ENCODE measurements around the gene UTF1. TPM values are rescaled to one million over a fixed set of nuclear protein-coding genes. Genes with fewer than 3 reads are reported as not detected.

Gene UTF1
- total and polyA plus RNA-seq, 8 donors, result not detected

GRCh38 chr10:133277277-133277992 is 47.4 kb downstream of the UTF1 start:
- 78 to 85% methylated on average over 25 of the region's 25 CpGs for WGBS, 2 donors
- Histone ChIP-seq H3K9me3 (no peaks in the 10 kb centered on the region), H3K27me3 (no peaks in the 10 kb centered on the region), H3K27ac (peak overlapping the region in 3 of 4 donors; percentile 54 to 86 (median 83)), H3K36me3 (peaks cover 0 to 13% (median 6%) of the 10 kb centered on the region in 3 donors), H3K4me3 (no peak overlapping the region), H3K4me1 (peaks cover 13 to 20% (median 18%) of the 10 kb centered on the region in 3 donors)
- no peak for TF ChIP-seq CTCF (IDR thresholded peaks at IDR 0.05)
- FAIRE-seq, result no peak
- DNase-seq, result peak in 1 of 6 donors; percentile 81
- intact Hi-C loops (cut with DNase I), result no loop called here
- no peak for ATAC-seq

- peak overlapping the region; percentile 0 to 86 (median 68) for H3K27ac ChIP-seq
- H3K9me3 ChIP-seq, result no peaks in the 10 kb centered on the region
- intact Hi-C loops (cut with DNase I), result no loop called here
- ATAC-seq (peak; percentile 9 to 56 (median 26)), FAIRE-seq (no peak), DNase-seq (peak in 1 of 6 donors; percentile 56)
- H3K36me3 ChIP-seq, result peaks cover 0 to 19% (median 12%) of the 10 kb centered on the region in 3 donors
- no peak for TF ChIP-seq CTCF (IDR thresholded peaks at IDR 0.05)
- 33 to 38% methylated on average over 12 of the region's 12 CpGs for WGBS, 2 donors
- H3K4me3 ChIP-seq, result no peak overlapping the region
- peaks cover 13 to 20% (median 18%) of the 10 kb centered on the region in 3 donors for H3K4me1 ChIP-seq
- no peaks in the 10 kb centered on the region for H3K27me3 ChIP-seq
Observed at GRCh38 chr10:133277993-133278576, 48.1 kb downstream of the UTF1 start.

- no peak for TF ChIP-seq CTCF (IDR thresholded peaks at IDR 0.05)
- FAIRE-seq, result no peak
- H3K4me3 ChIP-seq, result no peak overlapping the region
- peaks cover 13 to 20% (median 18%) of the 10 kb centered on the region in 3 donors for H3K4me1 ChIP-seq
- H3K9me3 ChIP-seq, result no peaks in the 10 kb centered on the region
- peak; percentile 70 to 85 (median 76) for DNase-seq
- intact Hi-C loops (cut with DNase I), result no loop called here
- peaks cover 0 to 25% (median 17%) of the 10 kb centered on the region in 3 donors for H3K36me3 ChIP-seq
- ATAC-seq, result peak; percentile 85 to 92 (median 88)
- H3K27me3 ChIP-seq, result no peaks in the 10 kb centered on the region
- 43 to 44% methylated on average over 19 of the region's 19 CpGs for WGBS, 2 donors
- H3K27ac ChIP-seq, result peak overlapping the region; percentile 0 to 86 (median 68)
Observed at GRCh38 chr10:133278577-133279265, 48.7 kb downstream of the UTF1 start.

- H3K4me3 ChIP-seq, result no peak overlapping the region
- peak overlapping the region in 3 of 4 donors; percentile 54 to 86 (median 83) for H3K27ac ChIP-seq
- intact Hi-C loops (cut with DNase I), result no loop called here
- 86 to 88% methylated on average over 24 of the region's 24 CpGs for WGBS, 2 donors
- ATAC-seq (no peak), FAIRE-seq (no peak), DNase-seq (no peak)
- H3K9me3 ChIP-seq, result no peaks in the 10 kb centered on the region
- no peaks in the 10 kb centered on the region for H3K27me3 ChIP-seq
- H3K4me1 ChIP-seq, result peaks cover 13 to 20% (median 18%) of the 10 kb centered on the region in 3 donors
- no peak for TF ChIP-seq CTCF (IDR thresholded peaks at IDR 0.05)
- H3K36me3 ChIP-seq, result peaks cover 4 to 33% (median 23%) of the 10 kb centered on the region in 3 donors
Observed at GRCh38 chr10:133279326-133280226, 49.6 kb downstream of the UTF1 start.
